Chondrocyte (in vitro differentiated cells): ENCODE results near the gene FBXL7. TPM values are rescaled to one million over a fixed set of nuclear protein-coding genes. Genes with fewer than 3 reads are reported as not detected.

Experiments
- DNase-seq: peaks from one replicate; pipeline ENCODE4 v3.0.0; 2021; ENCODE audit warnings: mixed read lengths, low spot score
- H3K27ac Mint-ChIP-seq: one replicate; pipeline ENCODE4 v1.8.0; 2021; ENCODE audit warnings: mild to moderate bottlenecking, moderate library complexity, mixed read lengths; ENCODE audit not compliant: unreplicated experiment
- H3K27me3 Mint-ChIP-seq: 2 replicates; pipeline ENCODE4 v1.8.0; 2021; ENCODE audit warnings: low read depth, mixed read lengths
- H3K36me3 Mint-ChIP-seq: 2 replicates; pipeline ENCODE4 v1.8.0; 2021; ENCODE audit warnings: low read depth, mixed read lengths
- H3K4me1 Mint-ChIP-seq: 2 replicates; pipeline ENCODE4 v1.8.0; 2021; ENCODE audit warnings: low read depth, mild to moderate bottlenecking, mixed read lengths
- H3K4me3 Mint-ChIP-seq: one replicate; pipeline ENCODE4 v1.8.0; 2021; ENCODE audit warnings: mild to moderate bottlenecking, moderate library complexity, mixed read lengths; ENCODE audit not compliant: unreplicated experiment
- H3K9me3 Mint-ChIP-seq: 2 replicates; pipeline ENCODE4 v1.8.0; 2021; ENCODE audit warnings: low read depth, mixed read lengths
- CTCF ChIP-seq: fragments of 200-600 bp; sonication (generic); IDR thresholded peaks from 2 replicates; pipeline ENCODE4 v1.5.0; 2021; ENCODE audit warnings: antibody characterized with exemption, mild to moderate bottlenecking, moderate library complexity
- total RNA-seq: library from RNA; stranded (reverse); gene quantifications from 3 replicates; pipeline ENCODE4 v1.2.1, GENCODE V29; 2021

Gene FBXL7
- total RNA-seq, 1 donor from 2014 or later: 32.6 TPM

- H3K36me3 Mint-ChIP-seq: no peaks in the 10 kb centered on the region
- H3K4me1 Mint-ChIP-seq: peaks cover 39% of the 10 kb centered on the region
- no peak for TF ChIP-seq CTCF
- DNase-seq: no peak
- H3K27me3 Mint-ChIP-seq: no peaks in the 10 kb centered on the region
- no peak overlapping the region for H3K27ac Mint-ChIP-seq
- no peak overlapping the region for H3K4me3 Mint-ChIP-seq
- H3K9me3 Mint-ChIP-seq: peaks cover 7% of the 10 kb centered on the region
Observed at GRCh38 chr5:15806613-15807012, 306.6 kb downstream of the FBXL7 start.

GRCh38 chr5:15807248-15807647 is 307.3 kb downstream of the FBXL7 start:
- H3K27ac Mint-ChIP-seq: peak overlapping the region; percentile 18
- no peaks in the 10 kb centered on the region for H3K36me3 Mint-ChIP-seq
- no peak for DNase-seq
- no peak for TF ChIP-seq CTCF
- peaks cover 39% of the 10 kb centered on the region for H3K4me1 Mint-ChIP-seq
- peaks cover 7% of the 10 kb centered on the region for H3K9me3 Mint-ChIP-seq
- no peak overlapping the region for H3K4me3 Mint-ChIP-seq
- no peaks in the 10 kb centered on the region for H3K27me3 Mint-ChIP-seq

GRCh38 chr5:15807871-15808270 is 307.9 kb downstream of the FBXL7 start:
- DNase-seq: no peak
- H3K36me3 Mint-ChIP-seq: no peaks in the 10 kb centered on the region
- peak; percentile 69 for TF ChIP-seq CTCF
- H3K4me1 Mint-ChIP-seq: peaks cover 39% of the 10 kb centered on the region
- H3K27me3 Mint-ChIP-seq: no peaks in the 10 kb centered on the region
- peaks cover 7% of the 10 kb centered on the region for H3K9me3 Mint-ChIP-seq
- H3K4me3 Mint-ChIP-seq: no peak overlapping the region
- H3K27ac Mint-ChIP-seq: peak overlapping the region; percentile 72

- Mint-ChIP-seq H3K27ac (peak overlapping the region; percentile 72), H3K9me3 (peaks cover 4% of the 10 kb centered on the region), H3K36me3 (no peaks in the 10 kb centered on the region), H3K4me3 (no peak overlapping the region), H3K27me3 (no peaks in the 10 kb centered on the region), H3K4me1 (peaks cover 39% of the 10 kb centered on the region)
- no peak for TF ChIP-seq CTCF
- no peak for DNase-seq
Observed at GRCh38 chr5:15808577-15808976, 308.6 kb downstream of the FBXL7 start.

- Mint-ChIP-seq H3K27me3 (no peaks in the 10 kb centered on the region), H3K9me3 (peaks cover 3% of the 10 kb centered on the region), H3K27ac (no peak overlapping the region), H3K4me1 (peaks cover 15% of the 10 kb centered on the region), H3K36me3 (peaks cover 2% of the 10 kb centered on the region), H3K4me3 (no peak overlapping the region)
- no peak for TF ChIP-seq CTCF
- DNase-seq: no peak
Observed at GRCh38 chr5:15819617-15820016, 319.6 kb downstream of the FBXL7 start.
